Measurements from ENCODE around the gene EEPD1.

- TF ChIP-seq YY1 (IDR thresholded peaks at IDR 0.05): no peak
- no peak for TF ChIP-seq CTCF (IDR thresholded peaks at IDR 0.05; ENCODE audit: low read depth, low read length, missing input control)
- TF ChIP-seq GABPA (IDR thresholded peaks at IDR 0.05 in 1 of 2, conservative IDR thresholded peaks at IDR 0.05 in 1 of 2): no peak
- TF ChIP-seq REST (IDR thresholded peaks at IDR 0.05): no peak
Observed at GRCh38 chr7:36158321-36158605, 5.2 kb downstream of the EEPD1 start.

Measured in liver (tissue), 3 donors.